Measurements from ENCODE around the gene SARS1.
"Not testable (repeated sequence)": the region's sequence is repeated elsewhere in the genome, so short reads cannot be mapped to it uniquely, and the experiment has no call there.

Gene SARS1, protein sequence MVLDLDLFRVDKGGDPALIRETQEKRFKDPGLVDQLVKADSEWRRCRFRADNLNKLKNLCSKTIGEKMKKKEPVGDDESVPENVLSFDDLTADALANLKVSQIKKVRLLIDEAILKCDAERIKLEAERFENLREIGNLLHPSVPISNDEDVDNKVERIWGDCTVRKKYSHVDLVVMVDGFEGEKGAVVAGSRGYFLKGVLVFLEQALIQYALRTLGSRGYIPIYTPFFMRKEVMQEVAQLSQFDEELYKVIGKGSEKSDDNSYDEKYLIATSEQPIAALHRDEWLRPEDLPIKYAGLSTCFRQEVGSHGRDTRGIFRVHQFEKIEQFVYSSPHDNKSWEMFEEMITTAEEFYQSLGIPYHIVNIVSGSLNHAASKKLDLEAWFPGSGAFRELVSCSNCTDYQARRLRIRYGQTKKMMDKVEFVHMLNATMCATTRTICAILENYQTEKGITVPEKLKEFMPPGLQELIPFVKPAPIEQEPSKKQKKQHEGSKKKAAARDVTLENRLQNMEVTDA

DNA sequence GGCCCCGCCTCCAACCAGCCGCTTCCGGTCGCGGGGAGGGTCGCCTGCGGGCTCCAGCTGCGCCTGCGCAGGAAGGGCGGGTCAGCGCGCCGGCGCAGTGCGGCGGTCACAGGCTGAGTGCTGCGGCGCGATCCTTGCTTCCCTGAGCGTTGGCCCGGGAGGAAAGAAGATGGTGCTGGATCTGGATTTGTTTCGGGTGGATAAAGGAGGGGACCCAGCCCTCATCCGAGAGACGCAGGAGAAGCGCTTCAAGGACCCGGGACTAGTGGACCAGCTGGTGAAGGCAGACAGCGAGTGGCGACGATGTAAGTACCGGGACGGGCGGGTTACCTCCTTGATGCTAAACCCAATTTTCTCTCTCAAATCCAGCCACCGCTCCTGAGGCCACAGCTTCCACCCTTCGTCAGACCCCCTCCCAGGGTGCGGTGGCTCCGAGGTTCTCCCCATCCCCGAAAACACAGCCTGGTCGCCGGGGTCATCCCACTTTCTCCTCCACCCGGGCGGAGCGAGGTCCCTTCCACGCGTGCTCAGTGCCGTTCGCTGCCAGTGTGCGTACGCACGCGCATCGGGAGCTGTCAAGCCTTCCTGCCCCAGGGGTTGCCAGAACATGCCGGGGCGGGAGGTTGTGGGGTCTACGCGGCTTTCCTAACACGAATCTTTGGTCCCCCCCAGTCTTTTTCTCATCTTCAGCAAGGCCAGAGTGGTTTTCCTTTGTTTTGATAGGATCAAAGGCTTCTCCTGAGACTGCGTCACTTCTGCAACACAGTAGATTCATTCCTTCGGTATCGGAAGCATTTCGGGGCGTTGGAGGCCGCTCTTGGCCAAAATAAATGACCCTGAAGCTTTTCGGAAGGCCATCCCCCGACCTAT lies at the start of gene SARS1:
SARS1 (plus strand) TSS at position 95 of the 870 bp plus-strand sequence; CDS start at position 170, 75 bp downstream.
- ATAC-seq: peak; percentile 87
- DNase-seq: peak; percentile 91

DNA sequence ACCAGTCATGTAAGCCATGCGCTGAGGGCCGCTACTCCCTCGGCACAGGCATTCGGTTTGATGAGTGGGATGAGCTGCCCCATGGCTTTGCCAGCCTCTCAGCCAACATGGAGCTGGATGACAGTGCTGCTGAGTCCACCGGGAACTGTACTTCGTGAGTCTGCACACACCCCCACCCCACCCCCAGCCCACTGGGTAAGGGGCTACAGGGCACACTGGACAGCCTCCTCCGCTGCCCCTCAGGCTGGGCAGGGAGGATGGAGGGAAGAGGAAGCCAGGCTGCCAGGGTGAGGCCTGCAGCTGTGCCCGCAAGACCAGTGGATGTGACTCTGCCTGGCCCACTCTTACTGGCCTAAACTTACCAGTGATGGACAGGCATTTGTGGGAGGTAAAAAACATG lies 49.2 kb upstream of the SARS1 start:
- DNase-seq (no peak), ATAC-seq (no peak)

GRCh38 chr1:109167001-109167506 lies 46.7 kb upstream of the SARS1 start:
- DNase-seq: no peak
- ATAC-seq: no peak

GRCh38 chr1:109170035-109170764 lies 43.5 kb upstream of the SARS1 start:
- no peak for DNase-seq
- ATAC-seq: no peak

DNA sequence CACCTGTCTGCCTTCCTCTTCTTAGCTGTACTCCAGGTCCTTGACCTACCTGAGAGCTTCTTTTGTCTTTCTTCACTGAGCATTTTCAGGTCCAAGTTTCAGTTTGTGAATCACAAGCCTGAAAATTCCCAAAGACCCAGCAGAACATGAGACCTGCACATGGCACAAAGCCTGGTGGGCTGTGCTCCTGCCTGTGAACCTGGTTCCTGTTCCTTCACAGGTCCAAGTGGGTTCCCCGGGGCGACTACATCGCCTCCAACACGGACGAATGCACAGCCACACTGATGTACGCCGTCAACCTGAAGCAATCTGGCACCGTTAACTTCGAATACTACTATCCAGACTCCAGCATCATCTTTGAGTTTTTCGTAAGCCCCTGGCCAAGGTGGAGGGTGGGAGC lies 42.1 kb upstream of the SARS1 start:
- DNase-seq (no peak), ATAC-seq (no peak)

DNA sequence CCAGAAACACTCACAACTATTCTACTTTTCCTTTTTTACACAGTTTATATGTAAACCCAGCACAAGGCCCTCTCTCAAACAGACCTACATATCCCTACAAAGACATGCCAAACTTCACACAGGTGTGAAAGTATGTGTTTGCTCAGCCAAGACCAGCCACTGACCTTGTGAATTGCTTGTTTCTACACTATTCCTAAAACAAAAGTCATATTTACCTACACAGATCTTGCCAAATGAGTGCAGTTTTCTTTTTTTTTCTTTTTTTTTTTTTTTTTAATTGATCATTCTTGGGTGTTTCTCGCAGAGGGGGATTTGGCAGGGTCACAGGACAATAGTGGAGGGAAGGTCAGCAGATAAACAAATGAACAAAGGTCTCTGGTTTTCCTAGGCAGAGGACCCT lies 37.4 kb upstream of the SARS1 start:
- ATAC-seq, DNase-seq: not testable (repeated sequence)

- ATAC-seq, DNase-seq: not testable (repeated sequence)
Observed at GRCh38 chr1:109180715-109181084, 33.0 kb upstream of the SARS1 start.

GRCh38 chr1:109181085-109181806 lies 32.5 kb upstream of the SARS1 start:
- ATAC-seq: no peak
- no peak for DNase-seq

DNA sequence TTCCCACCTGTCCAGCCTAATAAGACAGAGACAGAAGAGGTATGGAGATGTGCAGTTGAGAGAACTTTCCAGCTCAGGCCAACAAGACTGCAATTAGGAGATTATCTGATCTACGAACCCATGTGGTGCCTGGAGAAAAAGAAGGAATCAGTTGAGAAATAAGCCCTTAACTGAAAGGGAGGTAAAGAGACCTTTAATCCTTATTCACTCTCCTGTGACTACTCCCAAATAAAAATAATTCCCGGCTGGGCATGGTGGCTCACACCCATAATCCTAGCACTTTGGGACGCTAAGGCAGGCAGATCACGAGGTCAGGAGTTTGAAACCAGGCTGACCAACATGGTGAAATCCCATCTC lies 31.9 kb upstream of the SARS1 start:
- DNase-seq (no peak), ATAC-seq (no peak)

- ATAC-seq: no peak
- DNase-seq: no peak
Observed at GRCh38 chr1:109183058-109183738, 30.5 kb upstream of the SARS1 start.

GRCh38 chr1:109184687-109185086 lies 29.0 kb upstream of the SARS1 start:
- DNase-seq (no peak), ATAC-seq (no peak)

GRCh38 chr1:109185357-109185756 lies 28.4 kb upstream of the SARS1 start:
- ATAC-seq: no peak

DNA sequence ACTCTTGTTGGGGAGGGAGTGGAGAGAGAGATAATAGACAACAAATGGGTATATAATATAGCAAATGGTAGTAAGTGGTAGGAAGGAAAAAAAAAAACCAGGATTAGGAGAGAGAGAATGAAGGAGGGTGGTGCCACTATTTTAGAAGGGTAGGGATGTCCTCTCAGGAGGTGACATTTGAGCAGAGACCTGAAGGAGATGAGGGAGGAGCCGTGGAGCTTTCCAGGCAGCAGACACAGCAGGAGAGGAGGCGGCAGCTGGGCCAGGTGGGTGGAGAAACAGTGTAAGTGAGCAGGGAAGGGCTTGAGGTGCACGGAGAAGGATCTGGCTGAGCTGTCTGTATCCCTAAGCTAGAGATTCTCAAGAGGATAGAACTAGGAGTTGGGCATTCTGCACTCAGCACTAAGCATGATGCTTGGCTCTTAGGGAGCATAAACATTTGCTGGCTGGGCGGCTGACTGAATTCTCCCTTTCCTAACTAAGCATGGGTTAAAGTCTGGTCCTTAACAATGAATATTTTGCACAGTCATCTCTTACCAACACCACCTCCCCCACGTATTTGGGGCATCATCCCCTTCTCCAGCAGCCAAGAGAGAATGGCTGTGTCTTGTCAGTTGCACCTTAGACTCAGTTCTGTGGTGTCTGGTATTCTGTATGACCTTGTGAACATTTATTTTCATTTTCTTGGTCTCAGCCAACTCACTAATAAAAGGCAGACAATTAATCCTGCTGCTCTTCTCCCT lies 27.6 kb upstream of the SARS1 start:
- DNase-seq: no peak
- no peak for ATAC-seq

More at GRCh38 chr1:109185357-109185756, 28.4 kb upstream of the SARS1 start:
- DNase-seq: no peak

- DNase-seq (no peak), ATAC-seq (no peak)
Observed at GRCh38 chr1:109186733-109187086, 27.0 kb upstream of the SARS1 start.

DNA sequence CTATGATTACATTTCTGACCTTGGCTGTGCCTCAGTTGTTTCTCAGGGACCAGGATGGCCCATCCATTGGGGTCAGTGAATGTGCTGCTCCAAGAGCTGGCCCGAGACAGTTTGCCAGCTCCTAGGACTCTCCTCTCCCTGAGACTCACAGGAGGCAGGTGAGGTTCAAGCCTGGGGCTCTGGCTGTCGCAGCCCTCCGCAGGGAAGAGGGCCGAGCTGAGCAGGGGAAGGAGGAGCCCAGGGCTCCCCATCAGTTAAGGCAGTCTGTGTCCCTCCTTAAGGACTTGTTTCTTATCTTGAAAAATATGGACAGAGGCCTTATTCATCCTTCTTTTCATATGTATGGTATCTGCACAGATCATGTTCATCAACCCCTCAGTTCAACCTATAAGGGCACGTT lies 26.6 kb upstream of the SARS1 start:
- DNase-seq: no peak
- no peak for ATAC-seq

DNA sequence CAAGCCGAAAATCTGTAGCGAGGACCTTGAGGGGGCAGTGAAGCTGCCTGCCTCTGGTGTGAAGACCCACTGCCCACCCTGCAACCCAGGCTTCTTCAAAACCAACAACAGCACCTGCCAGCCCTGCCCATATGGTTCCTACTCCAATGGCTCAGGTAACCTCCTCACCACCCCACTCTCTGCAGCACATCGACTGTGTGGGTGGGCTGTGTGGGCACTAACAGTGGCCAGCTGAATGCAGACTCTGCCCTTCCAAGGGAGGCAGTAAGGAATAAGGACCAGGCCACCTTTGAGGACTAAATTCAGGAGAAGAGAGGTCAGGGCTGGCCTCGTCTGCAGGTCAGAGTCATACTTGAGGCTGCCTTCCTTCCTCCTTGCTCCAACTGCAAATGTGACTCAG lies 25.5 kb upstream of the SARS1 start:
- no peak for ATAC-seq
- no peak for DNase-seq

DNA sequence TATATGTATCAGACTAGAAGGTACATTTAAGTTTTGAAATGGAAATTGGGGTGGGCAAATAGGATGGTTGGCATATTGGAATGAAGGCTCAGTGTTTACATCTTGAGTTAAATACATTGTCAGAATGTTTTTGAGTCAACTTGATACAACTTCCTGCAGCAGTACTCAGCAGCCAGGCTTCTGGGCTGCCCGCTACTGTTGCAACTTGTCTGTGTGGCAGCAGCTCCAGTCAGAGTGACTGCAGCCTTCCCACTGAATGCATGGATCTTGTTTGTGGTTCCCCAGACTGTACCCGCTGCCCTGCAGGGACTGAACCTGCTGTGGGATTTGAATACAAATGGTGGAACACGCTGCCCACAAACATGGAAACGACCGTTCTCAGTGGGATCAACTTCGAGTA lies 24.9 kb upstream of the SARS1 start:
- ATAC-seq (no peak), DNase-seq (no peak)

GRCh38 chr1:109190189-109190588 lies 23.5 kb upstream of the SARS1 start:
- no peak for DNase-seq

GRCh38 chr1:109191377-109191776 lies 22.3 kb upstream of the SARS1 start:
- no peak for DNase-seq
- ATAC-seq: peak; percentile 33

More at GRCh38 chr1:109190189-109190588, 23.5 kb upstream of the SARS1 start:
- no peak for ATAC-seq

DNA sequence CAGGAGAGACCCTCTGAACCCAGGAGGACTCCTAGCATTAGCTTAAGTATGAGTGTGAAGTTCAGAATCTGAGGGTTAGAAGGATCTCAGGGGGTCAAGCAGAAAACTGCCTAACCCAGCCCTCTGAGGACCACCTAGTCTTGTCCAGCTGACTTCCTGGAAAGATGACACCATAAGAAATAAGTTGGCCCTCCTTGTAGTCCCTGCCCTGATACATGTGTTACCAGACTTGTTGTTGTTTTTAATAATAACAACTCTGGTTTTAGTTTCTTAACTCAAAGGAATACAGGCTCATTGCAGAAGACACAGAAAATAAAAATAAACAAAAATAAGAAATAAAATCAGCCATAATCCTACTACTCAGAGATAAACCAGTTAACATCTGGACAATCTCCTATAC lies 21.8 kb upstream of the SARS1 start:
- DNase-seq: no peak
- ATAC-seq: no peak
